GM20000 (cell line): ENCODE measurements around the gene NR2F6.
A peak's percentile ranks its signal among the peaks of the same experiment; 100 is the strongest.

ENCODE experiments used
- DNase-seq: peaks from one replicate; pipeline ENCODE4 v3.0.0; 2012; ENCODE audit warnings: low spot score
- TF ChIP-seq, protein P1 (sequence below): IDR thresholded peaks from 2 replicates; pipeline ENCODE4 v1.5.1; 2012; ENCODE audit warnings: mild to moderate bottlenecking, control low read depth; ENCODE audit errors: extremely low read depth, missing control alignments

Gene NR2F6

GRCh38 chr19:17210296-17210695, 35.4 kb downstream of the NR2F6 start:
- DNase-seq = no peak
- TF ChIP-seq, protein P1, sequence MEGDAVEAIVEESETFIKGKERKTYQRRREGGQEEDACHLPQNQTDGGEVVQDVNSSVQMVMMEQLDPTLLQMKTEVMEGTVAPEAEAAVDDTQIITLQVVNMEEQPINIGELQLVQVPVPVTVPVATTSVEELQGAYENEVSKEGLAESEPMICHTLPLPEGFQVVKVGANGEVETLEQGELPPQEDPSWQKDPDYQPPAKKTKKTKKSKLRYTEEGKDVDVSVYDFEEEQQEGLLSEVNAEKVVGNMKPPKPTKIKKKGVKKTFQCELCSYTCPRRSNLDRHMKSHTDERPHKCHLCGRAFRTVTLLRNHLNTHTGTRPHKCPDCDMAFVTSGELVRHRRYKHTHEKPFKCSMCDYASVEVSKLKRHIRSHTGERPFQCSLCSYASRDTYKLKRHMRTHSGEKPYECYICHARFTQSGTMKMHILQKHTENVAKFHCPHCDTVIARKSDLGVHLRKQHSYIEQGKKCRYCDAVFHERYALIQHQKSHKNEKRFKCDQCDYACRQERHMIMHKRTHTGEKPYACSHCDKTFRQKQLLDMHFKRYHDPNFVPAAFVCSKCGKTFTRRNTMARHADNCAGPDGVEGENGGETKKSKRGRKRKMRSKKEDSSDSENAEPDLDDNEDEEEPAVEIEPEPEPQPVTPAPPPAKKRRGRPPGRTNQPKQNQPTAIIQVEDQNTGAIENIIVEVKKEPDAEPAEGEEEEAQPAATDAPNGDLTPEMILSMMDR = no peak

DNA sequence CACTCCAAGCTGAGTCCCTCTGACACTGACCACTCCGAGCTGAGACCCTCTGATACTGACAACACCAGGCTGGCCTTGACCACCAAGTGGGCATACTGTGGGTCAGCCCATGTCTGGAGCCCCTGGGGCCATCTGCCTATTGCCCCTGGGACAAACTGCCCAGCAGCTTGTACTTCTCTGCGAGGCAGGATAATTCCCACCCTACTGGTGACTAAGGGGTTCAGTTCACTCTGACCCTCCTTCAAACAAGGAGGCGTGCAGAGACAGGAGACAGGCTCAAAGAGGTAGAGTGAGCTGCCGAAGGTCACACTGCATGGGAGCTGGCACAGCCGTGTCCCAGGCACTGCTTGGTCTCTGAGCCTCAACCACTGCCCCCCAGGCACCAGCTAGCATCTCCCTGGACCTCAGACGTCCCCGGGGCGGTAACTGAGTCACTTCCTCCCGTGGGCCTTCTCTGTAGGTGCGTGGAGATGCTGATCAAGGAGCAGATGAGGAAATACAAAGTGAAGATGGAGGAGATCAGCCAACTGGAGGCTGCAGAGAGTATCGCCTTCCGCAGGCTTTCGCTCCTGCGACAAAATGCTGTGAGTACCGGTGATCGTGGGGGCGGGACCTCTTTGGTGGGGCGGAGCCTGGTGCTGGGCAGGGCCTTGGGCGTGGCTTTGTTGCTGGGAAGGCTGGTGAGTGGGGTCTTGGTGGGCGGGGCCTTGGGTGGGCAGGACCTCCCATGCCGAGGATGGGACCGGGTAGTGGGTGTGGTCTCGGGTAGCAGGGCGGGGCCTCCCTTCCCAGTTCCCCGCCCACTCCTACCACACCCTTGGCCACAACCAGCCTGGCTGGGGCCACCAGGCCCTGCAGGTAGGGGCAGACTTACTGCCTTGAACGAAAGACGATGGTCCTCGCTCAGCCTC, 36.3 kb downstream of the NR2F6 start:
- TF ChIP-seq, protein P1 = no peak
- peak; percentile 79 for DNase-seq

DNA sequence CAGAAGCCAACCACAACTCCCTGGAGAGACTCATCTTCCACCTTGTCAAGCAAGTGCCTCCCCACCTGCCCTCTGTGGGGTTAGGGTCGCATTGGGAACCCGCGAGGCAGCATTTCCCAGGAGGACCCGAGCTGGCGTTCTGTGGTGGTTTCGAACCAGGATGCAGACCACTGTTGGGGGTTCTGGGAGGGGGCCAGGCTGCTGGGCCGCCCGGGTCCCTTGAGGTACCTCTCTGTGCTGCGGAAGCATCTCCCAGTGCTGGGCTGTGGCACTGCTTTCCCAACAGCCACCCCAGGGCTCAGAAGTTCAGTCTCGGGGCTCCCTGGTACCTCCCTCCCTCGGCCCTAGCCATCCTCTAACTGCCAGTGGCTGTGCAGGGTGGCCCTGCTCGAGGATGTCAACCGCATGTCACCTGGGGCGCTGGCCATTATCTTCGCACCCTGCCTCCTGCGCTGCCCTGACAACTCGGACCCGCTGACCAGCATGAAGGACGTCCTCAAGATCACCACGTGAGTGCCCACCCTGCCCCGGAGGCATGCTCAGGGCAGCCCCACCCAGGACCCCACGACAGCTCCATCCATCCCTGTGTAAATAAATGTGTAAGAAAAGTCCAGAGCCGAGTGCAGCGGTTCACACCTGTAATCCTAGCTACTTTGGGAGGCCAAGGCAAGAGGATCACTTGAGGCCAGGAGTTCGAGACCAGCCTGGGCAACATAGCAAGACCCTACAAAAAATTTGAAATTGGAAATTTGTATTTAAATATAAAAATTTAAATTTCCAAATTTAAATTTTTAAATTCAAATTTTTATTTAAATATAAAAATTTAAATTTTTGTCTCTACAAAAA, 38.8 kb downstream of the NR2F6 start:
- TF ChIP-seq, protein P1 = no peak
- no peak for DNase-seq

GRCh38 chr19:17205237-17206140, 40.2 kb downstream of the NR2F6 start:
- TF ChIP-seq, protein P1 = peak; percentile 53
- DNase-seq = no peak

DNA sequence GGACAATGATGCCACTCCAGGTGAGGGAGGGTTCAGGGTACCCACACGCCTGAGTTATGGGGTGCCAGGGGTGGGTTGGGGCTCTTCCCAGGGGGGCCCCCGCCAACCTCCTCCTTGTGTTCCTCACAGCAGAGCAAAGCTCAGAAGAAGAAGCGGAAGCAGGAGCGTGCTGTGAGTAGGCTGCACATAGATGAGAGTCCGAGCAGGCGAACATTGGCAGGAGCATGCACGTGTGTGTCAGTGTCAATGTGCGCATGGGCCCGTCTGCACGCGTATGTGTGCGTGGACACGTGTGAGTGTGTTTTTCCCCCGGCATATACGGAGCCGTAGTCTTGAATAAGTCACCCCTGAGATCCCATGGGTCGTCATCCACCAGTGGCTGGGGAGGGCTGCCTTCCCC, 43.0 kb downstream of the NR2F6 start:
- TF ChIP-seq, protein P1 = no peak
- DNase-seq = no peak

GRCh38 chr19:17202249-17202648, 43.5 kb downstream of the NR2F6 start:
- DNase-seq = no peak
- TF ChIP-seq, protein P1 = no peak
